ENCODE results near the gene CAPN12.
"Not testable (repeated sequence)": the region's sequence is repeated elsewhere in the genome, so short reads cannot be mapped to it uniquely, and the experiment has no call there.

Gene CAPN12

GRCh38 chr19:38744298-38744681 lies at the start of gene CAPN12:
CAPN12 (minus strand) TSS chr19:38744474; CDS start chr19:38744165, 309 bp downstream.
- no peak for DNase-seq

- DNase-seq, result no peak
These were observed 49.4 kb upstream of the CAPN12 start for GRCh38 chr19:38793671-38794070.

GRCh38 chr19:38793177-38793576 lies 48.9 kb upstream of the CAPN12 start:
- DNase-seq, result no peak

- no peak for DNase-seq
These were observed 48.2 kb upstream of the CAPN12 start for GRCh38 chr19:38792250-38793111.

GRCh38 chr19:38791451-38792064 lies 47.3 kb upstream of the CAPN12 start:
- not testable (repeated sequence) for DNase-seq

- DNase-seq, result not testable (repeated sequence)
These were observed 46.5 kb upstream of the CAPN12 start for GRCh38 chr19:38790507-38791403.

GRCh38 chr19:38788478-38789243 lies 44.4 kb upstream of the CAPN12 start, which contains the start of gene LGALS7B:
LGALS7B (plus strand) TSS chr19:38789200; CDS start chr19:38789227, 27 bp downstream.
- no peak for DNase-seq

- DNase-seq, result no peak
These were observed 42.4 kb upstream of the CAPN12 start for GRCh38 chr19:38786572-38787265.

- DNase-seq, result not testable (repeated sequence)
These were observed 41.8 kb upstream of the CAPN12 start for GRCh38 chr19:38786061-38786460.

- no peak for DNase-seq
These were observed 41.0 kb upstream of the CAPN12 start for GRCh38 chr19:38785187-38785699.

GRCh38 chr19:38784224-38784623 lies 40.0 kb upstream of the CAPN12 start:
- DNase-seq, result no peak

- DNase-seq, result not testable (repeated sequence)
These were observed 37.9 kb upstream of the CAPN12 start for GRCh38 chr19:38782212-38782611.

- no peak for DNase-seq
These were observed 36.8 kb upstream of the CAPN12 start for GRCh38 chr19:38781058-38781457.

- DNase-seq, result no peak
These were observed 36.2 kb upstream of the CAPN12 start for GRCh38 chr19:38780443-38780842.

- no peak for DNase-seq
These were observed 34.5 kb upstream of the CAPN12 start for GRCh38 chr19:38778733-38779132.

GRCh38 chr19:38774181-38774950 lies 30.1 kb upstream of the CAPN12 start:
- no peak for DNase-seq

- no peak for DNase-seq
These were observed 29.3 kb upstream of the CAPN12 start, which contains the start of gene LGALS7 for GRCh38 chr19:38773469-38774177. LGALS7 (minus strand) TSS chr19:38773517; CDS start chr19:38773492, 25 bp downstream.

- not testable (repeated sequence) for DNase-seq
These were observed 27.3 kb upstream of the CAPN12 start for GRCh38 chr19:38771569-38771968.

GRCh38 chr19:38770949-38771275 lies 26.6 kb upstream of the CAPN12 start:
- DNase-seq, result not testable (repeated sequence)

Data from SHP77 (cell line).